ENCODE data around the gene CDK6.
A peak's percentile ranks its signal among the peaks of the same experiment; 100 is the strongest.

CDK6 gene

DNA sequence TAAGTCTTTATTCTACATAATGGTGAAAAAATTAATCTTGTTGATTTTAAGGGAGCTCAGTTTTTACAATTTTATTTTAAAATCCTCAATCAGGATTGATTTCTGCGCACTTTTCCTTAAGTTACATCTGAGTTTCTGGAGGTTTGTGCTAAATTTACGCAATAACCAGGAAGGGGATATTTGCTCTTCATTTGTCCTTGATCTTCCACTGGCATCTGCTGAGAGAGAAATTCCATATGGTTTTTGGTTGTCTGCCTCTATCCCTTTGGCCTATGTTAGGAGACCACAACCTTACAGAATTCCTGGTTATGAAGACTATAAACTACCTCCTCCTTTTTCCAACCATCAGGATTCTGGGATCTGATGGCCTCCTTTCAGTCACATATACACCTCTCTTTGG, 20.1 kb upstream of the CDK6 start:
- no peak for DNase-seq (ENCODE audit: low spot score)
- TF ChIP-seq, protein P1, sequence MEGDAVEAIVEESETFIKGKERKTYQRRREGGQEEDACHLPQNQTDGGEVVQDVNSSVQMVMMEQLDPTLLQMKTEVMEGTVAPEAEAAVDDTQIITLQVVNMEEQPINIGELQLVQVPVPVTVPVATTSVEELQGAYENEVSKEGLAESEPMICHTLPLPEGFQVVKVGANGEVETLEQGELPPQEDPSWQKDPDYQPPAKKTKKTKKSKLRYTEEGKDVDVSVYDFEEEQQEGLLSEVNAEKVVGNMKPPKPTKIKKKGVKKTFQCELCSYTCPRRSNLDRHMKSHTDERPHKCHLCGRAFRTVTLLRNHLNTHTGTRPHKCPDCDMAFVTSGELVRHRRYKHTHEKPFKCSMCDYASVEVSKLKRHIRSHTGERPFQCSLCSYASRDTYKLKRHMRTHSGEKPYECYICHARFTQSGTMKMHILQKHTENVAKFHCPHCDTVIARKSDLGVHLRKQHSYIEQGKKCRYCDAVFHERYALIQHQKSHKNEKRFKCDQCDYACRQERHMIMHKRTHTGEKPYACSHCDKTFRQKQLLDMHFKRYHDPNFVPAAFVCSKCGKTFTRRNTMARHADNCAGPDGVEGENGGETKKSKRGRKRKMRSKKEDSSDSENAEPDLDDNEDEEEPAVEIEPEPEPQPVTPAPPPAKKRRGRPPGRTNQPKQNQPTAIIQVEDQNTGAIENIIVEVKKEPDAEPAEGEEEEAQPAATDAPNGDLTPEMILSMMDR (IDR thresholded peaks at IDR 0.05; ENCODE audit: extremely low read depth, missing control alignments) = no peak

DNA sequence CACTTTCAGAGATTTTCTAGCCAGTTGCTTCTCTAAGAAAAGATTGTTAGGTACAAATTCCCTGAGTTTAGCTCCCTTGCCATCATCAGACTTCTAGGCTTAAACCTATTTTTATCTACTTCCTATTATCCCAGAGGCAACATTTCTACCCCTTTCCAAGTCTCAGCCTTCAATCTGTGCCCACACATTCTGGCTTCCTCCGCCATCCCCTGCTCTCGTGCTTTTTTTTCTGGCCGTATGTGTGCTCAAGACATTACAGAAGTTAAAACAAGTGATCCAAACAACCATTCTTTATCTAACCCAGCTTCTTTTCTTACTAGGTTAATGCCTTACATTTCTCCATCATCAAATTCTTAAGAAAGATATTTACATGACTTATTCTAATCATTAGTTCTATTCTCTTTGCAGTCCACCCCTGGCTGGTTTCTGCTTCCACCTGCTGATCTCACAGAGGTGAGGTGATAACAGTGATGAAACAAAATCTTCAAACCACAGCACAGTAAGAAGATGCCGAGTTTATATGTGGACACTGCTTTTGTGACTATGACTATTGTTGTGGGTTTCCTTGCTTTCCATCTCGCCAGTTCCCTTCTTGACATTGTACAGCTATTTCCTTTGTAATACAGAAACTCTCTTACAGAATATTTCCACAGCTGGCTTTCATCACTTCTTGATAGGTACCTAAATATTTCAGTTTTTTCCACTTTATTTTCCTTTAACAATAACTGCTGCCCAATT, 18.3 kb upstream of the CDK6 start:
- peak; percentile 22 for DNase-seq (ENCODE audit: low spot score)
- TF ChIP-seq, protein P1 (IDR thresholded peaks at IDR 0.05; ENCODE audit: extremely low read depth, missing control alignments) = no peak

DNA sequence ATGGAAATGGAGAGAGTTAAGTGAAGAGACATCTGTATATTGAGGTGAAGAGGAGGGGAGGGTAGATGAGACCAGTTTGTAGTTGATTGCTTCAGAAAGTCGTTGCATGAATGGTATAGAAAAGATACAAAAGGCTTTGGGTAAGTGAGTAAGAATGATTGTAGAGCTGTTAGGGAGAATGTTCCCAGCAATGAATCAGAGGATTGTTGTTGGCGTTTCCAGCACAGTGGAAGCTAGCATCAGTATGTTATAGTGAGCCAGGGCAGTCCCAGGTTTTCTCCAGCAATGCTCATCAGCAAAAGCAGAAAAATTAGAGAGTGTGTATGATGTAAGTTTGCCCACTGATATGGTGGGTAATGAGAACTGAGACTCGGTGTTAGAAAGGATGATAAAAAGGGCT, 15.4 kb upstream of the CDK6 start:
- TF ChIP-seq, protein P1 (IDR thresholded peaks at IDR 0.05; ENCODE audit: extremely low read depth, missing control alignments) = no peak
- DNase-seq (ENCODE audit: low spot score) = no peak

DNA sequence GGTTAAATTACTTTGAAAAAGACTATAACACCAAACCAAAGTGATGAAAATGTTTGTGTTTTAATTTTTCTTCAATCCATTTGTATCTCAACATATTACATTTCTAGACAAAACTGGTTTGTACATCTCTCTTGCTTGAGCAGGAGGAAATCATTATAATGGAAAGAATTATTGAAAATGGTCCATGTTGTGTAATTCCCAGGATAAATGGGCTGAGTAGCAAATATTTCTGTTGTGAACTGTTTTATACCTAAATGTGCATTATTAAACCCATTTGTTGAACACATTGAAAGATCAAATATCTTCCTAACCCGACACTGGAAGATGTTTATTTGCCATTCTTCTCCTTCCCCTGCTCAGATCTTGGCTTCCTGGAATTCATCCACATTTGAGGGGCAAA, 14.1 kb upstream of the CDK6 start:
- no peak for DNase-seq (ENCODE audit: low spot score)
- TF ChIP-seq, protein P1 (IDR thresholded peaks at IDR 0.05; ENCODE audit: extremely low read depth, missing control alignments) = no peak

DNA sequence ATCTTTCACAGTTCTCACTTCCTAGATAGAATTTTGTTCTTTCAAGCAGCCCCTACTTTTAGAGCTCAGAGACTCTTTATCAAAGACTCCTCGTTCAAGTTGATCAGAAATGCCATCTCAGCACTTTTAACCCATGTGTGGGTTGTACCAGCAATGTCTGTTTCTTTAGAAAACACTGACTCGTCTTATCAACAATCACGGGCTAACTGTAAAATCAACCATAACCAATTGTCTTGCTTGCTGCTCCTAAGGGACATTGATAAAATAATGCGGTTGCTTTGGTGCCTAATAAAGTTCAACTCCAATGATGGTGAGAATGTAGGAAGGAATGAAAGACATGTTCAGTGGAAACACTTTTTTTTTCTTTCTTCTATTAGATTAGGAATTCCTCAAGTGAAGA, 12.9 kb upstream of the CDK6 start:
- TF ChIP-seq, protein P1 (IDR thresholded peaks at IDR 0.05; ENCODE audit: extremely low read depth, missing control alignments) = no peak
- DNase-seq (ENCODE audit: low spot score) = no peak

DNA sequence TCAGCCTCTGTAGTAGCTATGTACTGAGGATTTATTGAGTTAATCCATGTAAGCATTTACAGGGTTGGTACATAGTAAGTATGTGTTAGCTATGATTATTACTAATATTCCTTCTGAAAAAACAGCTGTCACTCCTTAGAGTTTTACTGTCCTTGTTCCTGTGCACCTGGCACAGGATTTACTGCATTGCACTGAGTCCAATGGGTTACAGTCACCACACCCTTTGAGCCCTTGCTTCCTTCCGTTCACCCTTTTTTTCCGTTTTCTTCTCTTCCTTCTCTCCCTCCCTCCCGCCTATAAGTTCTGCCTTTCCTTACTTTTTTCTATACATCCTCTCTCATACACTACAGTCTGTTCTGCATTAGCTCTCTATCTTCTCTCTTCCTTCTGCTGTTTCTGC, 12.5 kb upstream of the CDK6 start:
- no peak for DNase-seq (ENCODE audit: low spot score)
- TF ChIP-seq, protein P1 (IDR thresholded peaks at IDR 0.05; ENCODE audit: extremely low read depth, missing control alignments) = no peak

DNA sequence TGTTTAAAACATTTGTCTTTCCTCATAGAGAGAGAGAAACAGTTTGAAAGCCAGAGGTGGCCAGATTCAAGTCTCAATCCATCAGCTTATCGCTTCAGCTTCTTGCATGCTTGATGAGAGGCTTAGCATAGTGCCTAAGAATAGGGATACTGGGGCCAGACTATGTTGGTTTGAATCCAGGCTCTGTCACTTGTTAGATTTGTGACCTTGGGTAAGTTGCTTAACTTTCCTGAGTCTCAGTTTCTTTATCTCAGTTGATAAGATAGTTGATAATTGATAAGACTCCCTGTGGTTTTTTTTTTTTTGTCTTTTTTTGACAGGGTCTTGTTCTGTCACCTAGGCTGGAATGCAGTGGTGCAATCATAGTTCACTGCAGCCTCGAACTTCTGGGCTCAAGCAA, 12.1 kb upstream of the CDK6 start:
- no peak for DNase-seq (ENCODE audit: low spot score)
- TF ChIP-seq, protein P1 (IDR thresholded peaks at IDR 0.05; ENCODE audit: extremely low read depth, missing control alignments) = no peak

Data from GM20000 (cell line).